Body of pancreas (tissue), 4 donors: ENCODE measurements around the gene RPTOR. TPM values are rescaled to one million over a fixed set of nuclear protein-coding genes. Genes with fewer than 3 reads are reported as not detected.

Source experiments
- ATAC-seq: fragments of 150-250 bp; one replicate; pipeline ENCODE4 v1.9.1; 2016
- DNase-seq, 4 donors: peaks; one replicate each; pipeline ENCODE4 v3.0.0-alpha.2; 2019
- H3K27ac ChIP-seq, 4 donors: fragments of 200-600 bp; sonication (generic); 1 replicate in 3 of 4; 2 replicates in 1 of 4; pipeline versions ENCODE4 v1.5.1 to v1.6.1; 2016 to 2019; ENCODE audit warnings: mild to moderate bottlenecking in 1 of 4, mixed read lengths in 1 of 4, moderate library complexity in 1 of 4
- H3K27me3 ChIP-seq, 2 donors: fragments of 200-600 bp; sonication (generic); one replicate each; pipeline ENCODE4 v1.6.0; 2016; ENCODE audit warnings: mild to moderate bottlenecking in 1 of 2
- H3K36me3 ChIP-seq, 2 donors: fragments of 200-600 bp; sonication (generic); replicated peaks in 1 of 2; 2 replicates each; pipeline ENCODE4 v1.5.1; 2016; ENCODE audit warnings: low read depth in 2 of 2; ENCODE audit not compliant: insufficient read depth in 1 of 2
- H3K4me1 ChIP-seq: fragments of 200-600 bp; sonication (generic); one replicate; pipeline ENCODE4 v1.6.0; 2016
- H3K4me3 ChIP-seq, 2 donors: fragments of 200-600 bp; sonication (generic); 1 replicate in 1 of 2; 2 replicates in 1 of 2; pipeline ENCODE4 v1.5.1; 2016 to 2019
- H3K9me3 ChIP-seq, 3 donors: fragments of 200-600 bp; sonication (generic); 1 replicate in 2 of 3; 2 replicates in 1 of 3; pipeline ENCODE4 v1.5.1; 2016
- POLR2A ChIP-seq, 3 donors: fragments of 450-650 bp; IDR thresholded peaks; one replicate each; pipeline ENCODE4 v1.6.1; 2016; ENCODE audit warnings: antibody characterized with exemption in 3 of 3, mild to moderate bottlenecking in 2 of 3
- WGBS, 2 donors: methylation state at CpG; one replicate each; pipeline ENCODE4 v1.1.5; 2017; 5-methylcytosine and 5-hydroxymethylcytosine counted together
- intact Hi-C: fragments of 100-400 bp; cut with DNase I; formaldehyde crosslinking; loops from one replicate; pipeline ENCODE4 v1.15.1; 2023
- total RNA-seq, 2 donors: library from RNA; depleted of rRNA; stranded (reverse); fragments of >200 nt; gene quantifications; one replicate each; pipeline ENCODE4 v1.1.0, GENCODE V29; 2016
- TF ChIP-seq, protein P1 (sequence below), 7 experiments: fragments of 450-650 bp in 4 of 7; fragments of 200-600 bp in 3 of 7; sonication (generic) in 3 of 7; IDR thresholded peaks; one replicate each; pipeline ENCODE4 v1.5.1; 2016 to 2019; ENCODE audit warnings: antibody characterized with exemption in 7 of 7

The RPTOR gene
- total RNA-seq, 2 donors from 2014 or later = 22.3 to 34.3 TPM

DNA sequence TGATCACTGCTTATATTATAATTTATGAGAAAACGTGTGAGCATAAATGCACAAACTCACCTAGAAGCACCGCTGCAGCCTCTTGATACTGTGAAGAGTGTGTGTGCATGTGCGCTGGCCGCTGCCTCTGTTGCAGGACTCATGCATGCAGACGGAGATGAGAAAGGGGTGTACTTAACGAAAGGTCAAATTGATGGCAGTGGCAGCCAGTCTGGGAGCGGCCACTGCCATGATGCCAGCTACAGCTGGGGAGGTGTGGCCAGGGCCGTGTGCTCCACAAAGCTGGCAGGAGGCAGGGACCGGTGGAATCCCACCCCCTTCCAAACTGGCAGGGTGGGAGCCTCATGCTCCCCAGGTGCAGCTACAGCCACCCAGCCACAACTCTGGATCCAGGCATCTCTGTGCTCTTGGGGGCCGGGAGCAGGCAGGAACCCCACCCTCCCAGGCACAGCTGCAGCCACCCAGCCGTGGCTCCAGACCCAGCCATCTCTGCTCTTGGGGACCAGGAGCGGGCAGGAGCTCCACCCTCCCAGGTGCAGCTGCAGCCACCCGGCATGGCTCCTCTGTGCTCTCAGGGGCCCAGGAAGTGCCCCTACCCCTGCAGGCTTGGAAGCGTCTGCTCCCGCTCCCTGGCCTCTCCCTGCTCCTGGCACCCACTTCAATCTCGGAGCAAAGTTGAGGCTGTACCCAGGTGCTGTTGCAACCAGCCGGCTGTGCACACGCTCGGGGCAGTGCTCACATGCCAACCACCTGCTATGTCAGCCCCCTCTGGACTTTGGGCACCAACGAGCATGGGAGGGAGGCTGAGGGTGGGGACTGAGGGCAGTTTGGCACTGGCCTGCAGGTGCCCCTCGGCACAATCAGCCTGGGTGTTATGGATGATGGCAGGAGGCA is 369.5 kb downstream of the RPTOR start:
- TF ChIP-seq, protein P1, sequence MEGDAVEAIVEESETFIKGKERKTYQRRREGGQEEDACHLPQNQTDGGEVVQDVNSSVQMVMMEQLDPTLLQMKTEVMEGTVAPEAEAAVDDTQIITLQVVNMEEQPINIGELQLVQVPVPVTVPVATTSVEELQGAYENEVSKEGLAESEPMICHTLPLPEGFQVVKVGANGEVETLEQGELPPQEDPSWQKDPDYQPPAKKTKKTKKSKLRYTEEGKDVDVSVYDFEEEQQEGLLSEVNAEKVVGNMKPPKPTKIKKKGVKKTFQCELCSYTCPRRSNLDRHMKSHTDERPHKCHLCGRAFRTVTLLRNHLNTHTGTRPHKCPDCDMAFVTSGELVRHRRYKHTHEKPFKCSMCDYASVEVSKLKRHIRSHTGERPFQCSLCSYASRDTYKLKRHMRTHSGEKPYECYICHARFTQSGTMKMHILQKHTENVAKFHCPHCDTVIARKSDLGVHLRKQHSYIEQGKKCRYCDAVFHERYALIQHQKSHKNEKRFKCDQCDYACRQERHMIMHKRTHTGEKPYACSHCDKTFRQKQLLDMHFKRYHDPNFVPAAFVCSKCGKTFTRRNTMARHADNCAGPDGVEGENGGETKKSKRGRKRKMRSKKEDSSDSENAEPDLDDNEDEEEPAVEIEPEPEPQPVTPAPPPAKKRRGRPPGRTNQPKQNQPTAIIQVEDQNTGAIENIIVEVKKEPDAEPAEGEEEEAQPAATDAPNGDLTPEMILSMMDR (IDR thresholded peaks at IDR 0.05) = no peak
- TF ChIP-seq POLR2A (IDR thresholded peaks at IDR 0.05) = no peak

DNA sequence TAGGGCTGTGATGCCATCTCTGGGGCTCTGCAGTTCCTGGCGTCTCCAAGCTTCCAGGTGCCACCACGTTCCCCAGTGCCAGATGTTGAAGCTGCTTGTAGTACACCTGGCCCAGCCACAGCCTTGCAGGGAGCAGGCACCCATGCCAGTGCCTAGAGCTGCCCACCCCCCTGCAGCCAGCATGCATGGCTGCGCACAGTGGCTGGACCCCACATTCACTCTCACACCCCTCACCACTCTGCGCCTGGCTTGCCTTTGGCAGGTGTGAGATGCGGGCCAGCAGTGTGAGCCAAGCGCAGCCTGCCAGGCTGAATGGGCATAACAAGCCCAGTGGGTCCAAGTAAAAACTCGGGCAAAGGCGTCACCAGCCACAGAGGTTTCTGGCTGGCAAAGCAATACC is 371.6 kb downstream of the RPTOR start:
- H3K4me3 ChIP-seq = no peak overlapping the region
- no peaks in the 10 kb centered on the region for H3K4me1 ChIP-seq
- 88 to 94% methylated on average over 8 of the region's 8 CpGs for WGBS, 2 donors
- H3K36me3 ChIP-seq = peaks cover 0 to 2% of the 10 kb centered on the region in 2 donors
- intact Hi-C loops = no loop called here
- TF ChIP-seq, protein P1 (IDR thresholded peaks at IDR 0.05) = no peak
- DNase-seq (peak in 1 of 4 donors; percentile 2), ATAC-seq (no peak)
- H3K27ac ChIP-seq = no peak overlapping the region
- no peaks in the 10 kb centered on the region for H3K27me3 ChIP-seq
- H3K9me3 ChIP-seq = no peaks in the 10 kb centered on the region

More for the DNA sequence above, 369.5 kb downstream of the RPTOR start:
- H3K9me3 ChIP-seq = no peaks in the 10 kb centered on the region
- H3K27ac ChIP-seq = no peak overlapping the region
- H3K27me3 ChIP-seq = no peaks in the 10 kb centered on the region
- peak in 1 of 4 donors; percentile 3 for DNase-seq
- H3K4me1 ChIP-seq = no peaks in the 10 kb centered on the region
- no peak overlapping the region for H3K4me3 ChIP-seq
- WGBS, 2 donors = 78 to 92% methylated on average over 17 to 21 of the region's 21 CpGs
- ATAC-seq = no peak
- peaks cover 0 to 4% of the 10 kb centered on the region in 2 donors for H3K36me3 ChIP-seq
- intact Hi-C loops = no loop called here

DNA sequence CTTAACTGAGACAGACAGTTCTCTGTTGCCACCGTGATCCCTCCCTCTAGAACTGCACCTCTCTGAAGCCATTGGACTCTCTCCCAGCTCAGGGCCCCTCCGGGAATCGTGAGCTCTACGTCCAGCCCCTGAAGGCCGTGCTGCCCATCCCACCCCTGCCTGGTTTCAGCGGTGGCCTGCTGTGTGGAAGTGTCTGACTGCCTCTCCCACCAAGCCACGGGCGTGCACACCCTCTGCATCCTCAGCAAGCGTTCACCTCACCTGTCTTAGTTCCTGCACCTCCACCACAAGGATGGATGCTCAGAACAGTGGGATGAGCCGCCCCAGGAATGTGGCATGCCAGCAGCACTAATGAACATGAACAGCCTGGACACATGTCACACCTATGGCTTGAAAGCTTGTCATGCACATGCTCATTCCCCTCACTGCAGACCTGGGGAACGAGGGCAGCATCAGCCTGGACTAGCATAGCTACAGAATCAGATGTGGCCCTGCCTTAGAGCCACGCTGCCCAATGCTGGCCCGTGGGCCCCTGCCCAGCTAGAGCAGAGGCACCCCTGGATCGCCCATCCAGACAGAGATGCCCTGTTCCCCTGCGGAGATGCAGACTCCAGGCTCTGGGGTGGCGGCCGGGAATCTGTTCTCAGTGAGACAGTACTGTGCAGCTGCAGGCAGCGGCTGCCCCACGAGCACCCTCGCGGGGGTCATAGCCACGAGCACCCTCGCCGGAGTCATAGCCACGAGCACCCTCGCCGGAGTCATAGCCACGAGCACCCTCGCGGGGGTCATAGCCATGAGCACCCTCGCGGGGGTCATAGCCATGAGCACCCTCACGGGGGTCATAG is 373.3 kb downstream of the RPTOR start:
- DNase-seq (peak in 1 of 4 donors; percentile 2), ATAC-seq (no peak)
- WGBS, 2 donors = 90 to 91% methylated on average over 16 to 25 of the region's 33 CpGs
- Histone ChIP-seq H3K36me3 (peaks cover 0 to 2% of the 10 kb centered on the region in 2 donors), H3K27me3 (no peaks in the 10 kb centered on the region), H3K4me3 (no peak overlapping the region), H3K4me1 (no peaks in the 10 kb centered on the region), H3K9me3 (no peaks in the 10 kb centered on the region), H3K27ac (no peak overlapping the region)
- intact Hi-C loops = no loop called here
- TF ChIP-seq, protein P1 (IDR thresholded peaks at IDR 0.05) = no peak
- TF ChIP-seq POLR2A (IDR thresholded peaks at IDR 0.05) = no peak

DNA sequence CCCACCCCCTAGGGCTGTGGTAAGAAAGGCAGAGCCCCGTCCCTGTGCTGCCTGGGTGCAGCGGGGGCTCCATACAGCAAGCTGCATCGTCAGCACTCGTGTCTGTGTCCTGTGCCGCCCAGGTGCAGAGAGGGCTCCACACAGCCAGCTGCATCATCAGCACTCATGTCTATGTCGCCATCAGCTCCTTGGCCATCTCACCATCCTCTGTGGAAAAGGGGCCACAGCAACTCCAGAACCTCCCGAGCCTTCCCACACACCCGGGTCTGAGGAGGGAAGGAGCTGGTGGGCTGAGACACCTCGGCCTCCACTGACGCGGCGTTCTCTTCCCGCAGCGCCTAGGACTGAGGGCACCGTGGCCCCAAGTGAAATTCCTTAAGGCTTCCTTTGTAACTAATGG is 374.1 kb downstream of the RPTOR start:
- Histone ChIP-seq H3K9me3 (no peaks in the 10 kb centered on the region), H3K36me3 (peaks cover 0 to 4% of the 10 kb centered on the region in 2 donors), H3K27me3 (no peaks in the 10 kb centered on the region), H3K4me1 (no peaks in the 10 kb centered on the region), H3K27ac (no peak overlapping the region), H3K4me3 (no peak overlapping the region)
- TF ChIP-seq, protein P1 (IDR thresholded peaks at IDR 0.05) = no peak
- no peak for TF ChIP-seq POLR2A (IDR thresholded peaks at IDR 0.05)
- intact Hi-C loops = no loop called here
- WGBS, 2 donors = 86 to 87% methylated on average over 11 to 14 of the region's 15 CpGs
- DNase-seq = peak in 1 of 4 donors; percentile 2
- no peak for ATAC-seq
